GM12874 (cell line): ENCODE measurements around the gene NFYC.

Experiments
- TF ChIP-seq, protein P1 (sequence below): IDR thresholded peaks from 2 replicates; pipeline ENCODE4 v1.5.1; 2011; ENCODE audit warnings: low read depth, mild to moderate bottlenecking, control low read depth, low read length, moderate library complexity; ENCODE audit not compliant: insufficient read depth

NFYC gene

GRCh38 chr1:40796939-40797667, 105.6 kb downstream of the NFYC start:
- TF ChIP-seq, protein P1, sequence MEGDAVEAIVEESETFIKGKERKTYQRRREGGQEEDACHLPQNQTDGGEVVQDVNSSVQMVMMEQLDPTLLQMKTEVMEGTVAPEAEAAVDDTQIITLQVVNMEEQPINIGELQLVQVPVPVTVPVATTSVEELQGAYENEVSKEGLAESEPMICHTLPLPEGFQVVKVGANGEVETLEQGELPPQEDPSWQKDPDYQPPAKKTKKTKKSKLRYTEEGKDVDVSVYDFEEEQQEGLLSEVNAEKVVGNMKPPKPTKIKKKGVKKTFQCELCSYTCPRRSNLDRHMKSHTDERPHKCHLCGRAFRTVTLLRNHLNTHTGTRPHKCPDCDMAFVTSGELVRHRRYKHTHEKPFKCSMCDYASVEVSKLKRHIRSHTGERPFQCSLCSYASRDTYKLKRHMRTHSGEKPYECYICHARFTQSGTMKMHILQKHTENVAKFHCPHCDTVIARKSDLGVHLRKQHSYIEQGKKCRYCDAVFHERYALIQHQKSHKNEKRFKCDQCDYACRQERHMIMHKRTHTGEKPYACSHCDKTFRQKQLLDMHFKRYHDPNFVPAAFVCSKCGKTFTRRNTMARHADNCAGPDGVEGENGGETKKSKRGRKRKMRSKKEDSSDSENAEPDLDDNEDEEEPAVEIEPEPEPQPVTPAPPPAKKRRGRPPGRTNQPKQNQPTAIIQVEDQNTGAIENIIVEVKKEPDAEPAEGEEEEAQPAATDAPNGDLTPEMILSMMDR = no peak

DNA sequence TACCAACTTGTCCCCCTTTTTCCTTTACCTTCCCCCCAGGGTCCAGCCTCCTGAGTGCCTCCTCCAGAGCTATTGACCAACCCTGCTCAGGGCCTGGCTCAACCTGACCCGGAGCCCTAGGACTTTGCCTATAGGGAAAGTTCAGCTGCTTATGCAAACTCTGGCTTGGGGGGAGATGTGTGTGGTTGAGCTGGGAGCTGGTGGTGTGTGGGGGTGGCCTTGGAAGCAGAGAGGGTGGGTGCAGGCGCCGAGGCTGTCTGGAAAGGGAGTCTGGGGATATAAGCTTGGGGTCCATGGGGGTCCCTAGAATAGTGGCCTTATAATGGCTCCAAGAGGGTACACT, 106.1 kb downstream of the NFYC start:
- TF ChIP-seq, protein P1 = no peak

DNA sequence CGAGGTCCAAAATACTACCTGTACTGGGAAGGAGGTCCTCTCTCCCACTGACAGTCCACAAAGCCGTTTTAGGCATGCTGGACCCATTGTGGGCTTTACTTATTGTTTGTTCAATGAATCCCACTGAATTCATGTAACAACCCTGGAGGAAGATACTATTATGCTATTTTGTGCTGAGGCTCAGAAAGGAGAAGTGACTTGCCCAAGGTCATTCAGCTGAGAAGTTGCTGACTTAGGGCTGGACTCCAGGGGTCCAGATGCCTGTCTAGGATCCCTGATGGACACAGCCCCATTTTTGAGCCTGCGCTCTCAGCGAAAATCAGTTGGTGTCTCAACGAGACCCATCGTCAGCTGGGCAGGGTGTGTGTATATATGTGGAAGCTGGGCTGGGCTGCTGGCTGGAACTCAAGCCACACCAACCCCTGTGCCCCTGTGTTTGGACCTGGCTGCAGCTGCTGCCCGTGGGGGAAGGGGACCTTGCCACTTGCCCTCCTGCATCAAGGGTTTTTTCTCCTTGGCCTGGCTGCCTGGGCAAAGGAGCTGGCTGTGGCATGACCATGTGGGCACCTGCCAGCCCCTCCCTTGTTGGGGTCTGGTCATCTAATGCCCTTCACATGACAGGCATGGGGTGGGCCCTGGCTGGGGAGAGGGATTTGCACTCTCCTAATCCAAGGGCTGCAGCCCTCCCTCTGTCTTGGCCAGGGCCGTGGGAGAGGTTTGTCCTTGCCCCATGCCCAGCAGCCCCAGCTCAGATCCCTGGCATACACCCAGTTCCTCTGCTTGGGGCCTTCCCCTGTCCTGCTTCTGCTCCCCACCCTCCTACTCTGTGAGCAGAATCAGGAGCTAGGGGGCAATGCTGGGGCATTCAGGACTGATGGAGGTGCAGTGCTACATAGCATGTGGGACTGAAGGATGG, 107.1 kb downstream of the NFYC start:
- TF ChIP-seq, protein P1 = no peak

GRCh38 chr1:40799351-40799867, 107.9 kb downstream of the NFYC start:
- TF ChIP-seq, protein P1 = no peak

DNA sequence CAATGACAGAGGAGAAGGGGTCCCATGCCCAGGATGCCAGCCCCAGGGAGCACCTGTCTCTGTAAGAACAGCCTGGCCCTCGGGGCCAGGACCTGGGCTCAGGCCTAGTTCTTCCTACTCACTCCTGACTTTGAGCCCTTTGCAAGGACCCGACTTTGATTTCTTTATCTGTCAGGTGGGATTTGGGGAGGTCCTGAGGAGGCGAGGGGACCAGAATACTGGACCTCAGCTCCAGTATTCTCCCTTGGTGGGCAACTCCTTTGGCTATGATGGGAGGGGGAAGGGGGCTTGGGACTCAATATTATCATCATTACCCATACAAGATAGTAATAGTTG, 110.2 kb downstream of the NFYC start:
- TF ChIP-seq, protein P1 = no peak

DNA sequence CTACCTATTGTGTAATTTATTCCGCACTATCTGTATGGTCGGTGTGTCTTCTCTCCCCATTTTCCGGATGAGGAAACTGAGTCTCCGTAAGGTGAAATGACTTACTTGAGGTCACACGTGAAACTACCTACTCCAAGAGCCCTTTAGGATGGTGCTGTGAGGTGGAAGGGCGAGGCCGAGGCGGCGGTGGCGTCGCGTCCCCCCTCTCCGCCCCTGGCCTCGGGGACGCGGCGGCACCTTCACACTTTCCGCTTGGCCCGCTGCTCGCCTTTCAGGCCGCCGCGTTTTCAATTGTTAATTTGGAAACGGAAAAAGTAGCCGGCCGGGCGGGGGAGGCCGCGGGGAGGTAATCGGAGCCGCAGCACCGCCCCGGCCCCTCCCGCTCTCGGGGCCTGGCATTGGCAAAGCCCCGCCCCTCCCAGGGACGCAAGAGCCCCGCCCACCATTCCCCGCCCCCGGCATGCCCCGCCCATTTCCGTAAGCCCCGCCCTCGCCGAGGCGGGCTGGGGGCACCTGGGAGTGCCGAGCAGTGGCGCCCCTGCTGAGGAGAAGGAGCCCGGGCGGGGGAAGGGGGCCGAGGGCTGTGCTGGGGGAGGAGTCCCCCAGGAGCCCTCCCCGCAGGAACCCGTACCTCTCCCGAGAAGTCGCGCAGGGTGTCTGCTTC, 110.7 kb downstream of the NFYC start:
- TF ChIP-seq, protein P1 = no peak

- TF ChIP-seq, protein P1 = no peak
Measured at GRCh38 chr1:40802742-40803113, 111.2 kb downstream of the NFYC start.
